ENCODE data around the gene JARID2.
A peak's percentile ranks its signal among the peaks of the same experiment; 100 is the strongest.

Gene JARID2

DNA sequence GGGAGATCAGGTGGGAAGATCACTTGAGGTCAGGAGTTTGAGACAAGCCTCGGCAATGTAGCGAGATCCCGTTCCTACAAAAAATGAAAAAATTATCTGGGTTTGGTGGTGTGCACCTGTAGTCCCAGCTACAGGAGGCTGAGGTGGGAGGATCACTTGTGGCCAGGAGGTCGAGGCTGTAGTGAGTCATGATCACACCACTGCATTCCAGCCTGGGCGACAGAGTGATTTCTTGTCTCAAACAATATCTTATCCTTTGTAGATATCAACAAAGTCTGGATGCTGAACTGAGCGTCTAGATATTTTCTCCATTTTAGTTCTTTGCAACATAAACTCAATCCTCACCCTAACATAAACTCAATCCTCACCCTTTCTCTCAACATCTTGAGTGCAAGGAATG is 219.3 kb downstream of the JARID2 start:
- H3K27ac ChIP-seq (ENCODE audit: low read depth, low read length) = no peak overlapping the region
- H3K27me3 ChIP-seq (ENCODE audit: control insufficient read depth, insufficient read depth, low read length) = no peaks in the 10 kb centered on the region
- H3K4me3 ChIP-seq (ENCODE audit: low read length) = no peak overlapping the region
- H3K4me1 ChIP-seq (ENCODE audit: control insufficient read depth, insufficient read depth, low read length) = peaks cover 4% of the 10 kb centered on the region
- no peak overlapping the region for H3K9ac ChIP-seq (ENCODE audit: low read length)
- peaks cover 6% of the 10 kb centered on the region for H3K36me3 ChIP-seq (ENCODE audit: control insufficient read depth, insufficient read depth, low read length)

DNA sequence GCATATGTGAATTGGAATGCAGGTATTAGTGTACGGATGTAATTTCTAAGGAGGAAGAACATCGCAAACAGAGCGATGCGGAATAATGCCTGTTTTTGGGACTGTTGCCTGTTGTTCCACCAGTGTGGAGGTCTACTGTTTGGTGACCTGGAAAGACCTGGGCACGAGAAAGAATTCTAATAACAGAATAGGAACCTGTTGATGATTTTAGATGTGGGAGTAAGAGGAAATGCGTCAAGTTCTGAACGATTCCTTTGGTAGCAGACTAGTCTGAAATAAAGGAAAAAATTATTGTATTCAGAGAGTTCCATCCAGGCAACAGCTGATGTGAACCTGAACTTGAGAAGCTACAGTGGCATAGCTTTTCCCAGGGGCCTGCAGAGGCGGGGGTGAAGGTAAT is 224.9 kb downstream of the JARID2 start:
- Histone ChIP-seq H3K36me3 (ENCODE audit: control insufficient read depth, insufficient read depth, low read length) (peaks cover 6% of the 10 kb centered on the region), H3K4me3 (ENCODE audit: low read length) (no peak overlapping the region), H3K4me1 (ENCODE audit: control insufficient read depth, insufficient read depth, low read length) (no peaks in the 10 kb centered on the region), H3K9ac (ENCODE audit: low read length) (no peak overlapping the region), H3K27me3 (ENCODE audit: control insufficient read depth, insufficient read depth, low read length) (no peaks in the 10 kb centered on the region), H3K27ac (ENCODE audit: low read depth, low read length) (no peak overlapping the region)

DNA sequence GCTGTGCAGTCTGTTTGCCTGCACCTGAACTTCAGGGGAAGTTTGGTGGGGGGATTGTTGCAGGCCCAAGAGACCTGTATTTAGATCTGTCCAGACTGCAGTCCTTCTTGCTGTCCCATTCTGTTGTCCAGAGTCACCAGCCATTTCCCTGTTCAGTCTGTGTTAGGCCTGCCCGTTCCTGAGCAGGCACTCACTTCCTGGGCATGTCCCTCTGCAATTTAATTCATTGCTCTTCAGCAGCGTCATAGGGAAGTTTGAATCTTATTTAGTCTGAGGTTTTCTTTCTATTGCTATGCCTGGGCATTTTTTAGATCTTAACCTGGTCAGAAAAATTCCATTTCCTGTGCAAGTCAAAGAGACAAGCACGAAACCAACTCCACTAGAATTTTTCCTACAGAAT is 226.8 kb downstream of the JARID2 start:
- no peak overlapping the region for H3K4me3 ChIP-seq (ENCODE audit: low read length)
- H3K4me1 ChIP-seq (ENCODE audit: control insufficient read depth, insufficient read depth, low read length) = peaks cover 3% of the 10 kb centered on the region
- no peak overlapping the region for H3K27ac ChIP-seq (ENCODE audit: low read depth, low read length)
- no peaks in the 10 kb centered on the region for H3K27me3 ChIP-seq (ENCODE audit: control insufficient read depth, insufficient read depth, low read length)
- H3K36me3 ChIP-seq (ENCODE audit: control insufficient read depth, insufficient read depth, low read length) = peaks cover 6% of the 10 kb centered on the region
- no peak overlapping the region for H3K9ac ChIP-seq (ENCODE audit: low read length)

DNA sequence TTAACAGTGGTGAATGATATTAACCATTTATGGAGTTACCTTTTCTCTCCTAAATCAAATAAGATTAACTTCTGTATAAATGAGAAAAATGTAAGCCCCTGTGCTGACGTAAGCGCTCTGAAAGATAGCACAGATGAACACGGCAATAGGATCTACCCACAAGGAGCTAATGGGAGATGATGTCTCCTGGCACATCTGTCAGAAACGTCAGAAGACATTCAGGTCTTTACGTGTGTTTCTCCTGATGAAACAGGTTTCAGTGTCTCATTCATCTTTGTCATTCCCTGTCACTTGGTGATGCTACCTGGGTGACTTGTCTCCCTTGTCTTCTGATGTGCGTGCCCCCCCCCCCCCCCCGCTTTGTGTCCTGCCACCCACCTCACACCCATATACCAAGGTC is 227.3 kb downstream of the JARID2 start:
- Histone ChIP-seq H3K27ac (ENCODE audit: low read depth, low read length) (no peak overlapping the region), H3K9ac (ENCODE audit: low read length) (no peak overlapping the region), H3K4me3 (ENCODE audit: low read length) (no peak overlapping the region), H3K4me1 (ENCODE audit: control insufficient read depth, insufficient read depth, low read length) (peaks cover 3% of the 10 kb centered on the region), H3K27me3 (ENCODE audit: control insufficient read depth, insufficient read depth, low read length) (no peaks in the 10 kb centered on the region), H3K36me3 (ENCODE audit: control insufficient read depth, insufficient read depth, low read length) (peaks cover 6% of the 10 kb centered on the region)

DNA sequence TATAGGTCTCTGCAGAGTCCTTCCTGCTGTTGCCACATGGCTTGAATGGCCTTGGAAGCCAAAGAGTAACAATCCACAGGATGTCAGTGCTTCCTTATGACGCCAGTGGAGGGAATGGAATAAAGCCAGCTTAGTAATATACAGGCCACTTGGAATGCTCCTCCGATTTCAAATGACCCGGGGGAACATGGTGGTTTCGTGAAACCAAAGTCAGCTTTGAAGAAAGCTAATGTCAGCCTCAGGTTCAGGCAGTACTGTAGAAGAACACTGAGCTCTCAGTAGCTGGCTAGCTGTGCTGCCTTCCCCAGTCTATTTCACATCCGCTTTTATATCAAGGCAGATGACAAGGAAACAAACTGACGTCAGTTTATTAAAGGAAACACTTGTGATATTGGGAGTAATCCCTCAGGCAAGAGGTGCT is 227.9 kb downstream of the JARID2 start:
- no peak overlapping the region for H3K9ac ChIP-seq (ENCODE audit: low read length)
- H3K27ac ChIP-seq (ENCODE audit: low read depth, low read length) = no peak overlapping the region
- no peaks in the 10 kb centered on the region for H3K27me3 ChIP-seq (ENCODE audit: control insufficient read depth, insufficient read depth, low read length)
- H3K4me3 ChIP-seq (ENCODE audit: low read length) = no peak overlapping the region
- peaks cover 3% of the 10 kb centered on the region for H3K36me3 ChIP-seq (ENCODE audit: control insufficient read depth, insufficient read depth, low read length)
- peaks cover 3% of the 10 kb centered on the region for H3K4me1 ChIP-seq (ENCODE audit: control insufficient read depth, insufficient read depth, low read length)

DNA sequence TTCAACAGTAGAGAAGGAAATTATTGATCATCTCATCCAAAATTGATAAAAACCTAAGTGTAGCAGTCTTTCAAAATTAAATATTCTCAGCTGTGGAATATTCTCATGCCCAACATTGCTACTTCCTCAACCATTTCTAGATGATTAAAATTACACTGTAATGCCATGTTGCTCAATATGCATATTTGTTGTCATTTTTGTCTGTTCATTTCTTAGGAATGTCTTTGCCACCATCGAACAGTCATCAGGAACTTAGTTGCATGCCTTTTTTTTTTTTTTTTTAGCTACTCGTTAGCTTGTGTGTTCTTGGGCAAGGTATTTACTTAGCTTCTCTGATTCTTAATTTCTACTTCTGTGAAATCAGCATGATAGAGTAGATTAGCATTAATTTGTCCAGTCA is 228.3 kb downstream of the JARID2 start:
- H3K4me1 ChIP-seq (ENCODE audit: control insufficient read depth, insufficient read depth, low read length) = peaks cover 3% of the 10 kb centered on the region
- H3K27me3 ChIP-seq (ENCODE audit: control insufficient read depth, insufficient read depth, low read length) = no peaks in the 10 kb centered on the region
- no peak overlapping the region for H3K9ac ChIP-seq (ENCODE audit: low read length)
- H3K36me3 ChIP-seq (ENCODE audit: control insufficient read depth, insufficient read depth, low read length) = peaks cover 3% of the 10 kb centered on the region
- H3K27ac ChIP-seq (ENCODE audit: low read depth, low read length) = no peak overlapping the region
- no peak overlapping the region for H3K4me3 ChIP-seq (ENCODE audit: low read length)

DNA sequence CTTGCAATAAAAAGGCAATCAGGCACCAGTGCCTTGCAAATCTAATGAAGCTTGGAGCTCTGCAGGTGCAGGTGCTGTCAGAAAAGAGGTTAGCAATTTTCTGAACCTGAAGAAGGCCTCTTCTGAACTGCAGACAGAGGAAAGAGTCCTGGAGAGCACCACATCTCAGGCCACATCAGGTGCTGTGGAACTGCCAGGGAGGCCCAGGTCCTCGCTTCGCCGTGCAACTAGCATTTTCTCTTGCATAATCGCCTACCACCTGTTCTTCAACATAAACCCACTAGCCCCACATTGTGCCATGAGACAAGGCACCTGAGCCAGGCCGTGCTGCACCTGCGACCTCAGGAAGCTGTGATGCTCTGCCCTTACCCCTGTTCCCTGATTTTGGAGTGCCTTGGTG is 229.4 kb downstream of the JARID2 start:
- no peak overlapping the region for H3K27ac ChIP-seq (ENCODE audit: low read depth, low read length)
- peaks cover under 1% of the 10 kb centered on the region for H3K36me3 ChIP-seq (ENCODE audit: control insufficient read depth, insufficient read depth, low read length)
- no peaks in the 10 kb centered on the region for H3K27me3 ChIP-seq (ENCODE audit: control insufficient read depth, insufficient read depth, low read length)
- no peak overlapping the region for H3K4me3 ChIP-seq (ENCODE audit: low read length)
- H3K4me1 ChIP-seq (ENCODE audit: control insufficient read depth, insufficient read depth, low read length) = peaks cover 3% of the 10 kb centered on the region
- H3K9ac ChIP-seq (ENCODE audit: low read length) = no peak overlapping the region

DNA sequence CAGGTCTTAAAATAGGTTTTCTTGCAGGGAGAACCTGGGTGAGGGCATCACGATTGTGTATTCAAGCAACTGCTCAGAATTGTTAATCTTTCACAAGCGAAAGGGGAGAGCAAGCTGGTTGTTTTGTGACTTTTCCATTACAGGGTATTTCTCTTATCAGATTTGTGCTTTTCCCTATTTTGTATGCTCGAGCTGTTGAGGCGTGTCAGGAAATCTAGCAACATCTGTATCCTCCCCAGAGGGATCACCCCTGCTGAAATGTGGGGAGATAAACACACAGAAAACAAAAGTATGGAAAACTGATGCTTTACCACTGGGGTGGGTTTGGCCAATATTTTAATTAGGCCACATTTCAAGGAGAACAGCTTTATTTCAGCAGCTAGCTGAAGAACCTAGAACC is 230.0 kb downstream of the JARID2 start:
- H3K27me3 ChIP-seq (ENCODE audit: control insufficient read depth, insufficient read depth, low read length) = no peaks in the 10 kb centered on the region
- H3K27ac ChIP-seq (ENCODE audit: low read depth, low read length) = no peak overlapping the region
- no peaks in the 10 kb centered on the region for H3K36me3 ChIP-seq (ENCODE audit: control insufficient read depth, insufficient read depth, low read length)
- H3K4me3 ChIP-seq (ENCODE audit: low read length) = no peak overlapping the region
- peaks cover 3% of the 10 kb centered on the region for H3K4me1 ChIP-seq (ENCODE audit: control insufficient read depth, insufficient read depth, low read length)
- no peak overlapping the region for H3K9ac ChIP-seq (ENCODE audit: low read length)

DNA sequence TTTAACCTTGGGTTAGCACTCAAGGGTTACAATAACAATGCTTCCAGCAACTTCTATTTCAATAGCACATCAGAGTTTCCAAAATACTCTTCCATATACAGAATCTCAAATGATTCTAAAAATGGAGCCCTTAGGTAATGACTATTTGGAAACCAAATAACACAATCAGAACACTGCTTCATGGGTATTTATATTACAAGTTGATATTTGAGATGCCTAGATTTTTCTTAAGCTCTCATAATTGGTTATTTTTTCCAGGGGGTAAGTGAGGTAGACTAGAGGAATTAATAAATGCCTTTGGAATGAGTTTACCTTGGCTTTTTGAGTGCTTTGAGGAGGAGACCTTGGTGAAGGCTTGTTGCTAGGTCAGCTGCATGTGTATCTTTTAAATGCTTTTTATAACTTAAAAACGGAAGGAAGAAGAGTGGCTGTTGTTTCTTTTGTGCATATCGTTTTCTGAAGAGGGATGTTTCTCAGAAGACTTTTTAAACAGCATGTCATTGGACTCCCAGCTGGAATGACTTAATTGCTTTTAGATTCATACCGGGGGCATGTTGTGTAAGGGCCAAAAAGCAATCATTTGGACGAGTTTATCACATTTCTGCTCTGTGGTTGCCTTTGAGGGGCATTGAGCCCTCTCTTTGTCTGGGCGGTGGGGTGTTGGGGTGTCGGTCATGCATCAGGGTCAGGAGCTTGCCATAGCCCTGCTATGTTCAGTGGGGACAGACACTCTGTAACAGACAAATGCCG is 230.9 kb downstream of the JARID2 start:
- H3K27me3 ChIP-seq (ENCODE audit: control insufficient read depth, insufficient read depth, low read length) = no peaks in the 10 kb centered on the region
- peaks cover 3% of the 10 kb centered on the region for H3K4me1 ChIP-seq (ENCODE audit: control insufficient read depth, insufficient read depth, low read length)

DNA sequence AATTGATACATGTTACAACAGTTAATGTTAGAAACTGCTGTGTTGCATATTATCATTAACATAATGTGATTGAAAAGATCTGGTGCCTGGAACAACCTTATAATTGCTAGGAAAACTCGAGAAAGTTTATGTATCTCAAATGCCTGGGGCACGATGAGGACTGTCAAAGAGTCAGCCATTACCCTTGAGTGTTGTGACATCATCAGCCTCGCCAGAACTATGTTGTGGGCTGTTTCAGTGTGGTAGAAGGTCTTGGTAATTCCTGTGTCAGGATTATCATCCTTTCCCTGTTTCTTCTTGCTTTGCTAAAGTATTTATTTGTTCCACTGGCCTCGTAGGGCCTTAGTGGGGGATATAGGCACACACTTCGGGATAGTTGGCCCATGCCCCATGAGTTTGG is 231.9 kb downstream of the JARID2 start:
- Histone ChIP-seq H3K4me1 (ENCODE audit: control insufficient read depth, insufficient read depth, low read length) (peaks cover 3% of the 10 kb centered on the region), H3K9ac (ENCODE audit: low read length) (no peak overlapping the region), H3K27me3 (ENCODE audit: control insufficient read depth, insufficient read depth, low read length) (no peaks in the 10 kb centered on the region), H3K4me3 (ENCODE audit: low read length) (no peak overlapping the region), H3K27ac (ENCODE audit: low read depth, low read length) (no peak overlapping the region), H3K36me3 (ENCODE audit: control insufficient read depth, insufficient read depth, low read length) (no peaks in the 10 kb centered on the region)

More for the DNA sequence above, 230.9 kb downstream of the JARID2 start:
- Histone ChIP-seq H3K27ac (ENCODE audit: low read depth, low read length) (peak overlapping the region; percentile 15), H3K9ac (ENCODE audit: low read length) (no peak overlapping the region), H3K4me3 (ENCODE audit: low read length) (no peak overlapping the region), H3K36me3 (ENCODE audit: control insufficient read depth, insufficient read depth, low read length) (no peaks in the 10 kb centered on the region)

DNA sequence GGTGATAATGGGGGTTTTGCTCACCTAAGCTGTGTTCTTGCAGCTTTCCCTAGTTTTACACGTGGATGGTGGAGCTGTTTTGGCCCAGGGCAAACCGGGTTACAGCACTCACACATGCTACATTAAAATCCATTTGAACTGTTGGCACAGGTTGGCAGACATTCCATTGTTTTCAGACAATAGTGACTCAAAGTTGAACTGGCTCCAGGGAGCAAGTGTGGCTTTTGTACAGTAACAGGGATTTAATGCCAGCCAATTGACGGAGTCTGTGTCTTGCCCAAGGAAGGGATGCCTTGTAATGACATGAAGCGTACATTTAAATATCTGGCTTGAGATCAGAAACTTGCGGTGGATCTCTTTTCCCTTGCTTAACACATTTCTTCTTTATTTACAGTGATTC is 233.9 kb downstream of the JARID2 start:
- no peaks in the 10 kb centered on the region for H3K36me3 ChIP-seq (ENCODE audit: control insufficient read depth, insufficient read depth, low read length)
- no peak overlapping the region for H3K9ac ChIP-seq (ENCODE audit: low read length)
- peaks cover 5% of the 10 kb centered on the region for H3K4me1 ChIP-seq (ENCODE audit: control insufficient read depth, insufficient read depth, low read length)
- no peaks in the 10 kb centered on the region for H3K27me3 ChIP-seq (ENCODE audit: control insufficient read depth, insufficient read depth, low read length)
- no peak overlapping the region for H3K4me3 ChIP-seq (ENCODE audit: low read length)
- no peak overlapping the region for H3K27ac ChIP-seq (ENCODE audit: low read depth, low read length)

DNA sequence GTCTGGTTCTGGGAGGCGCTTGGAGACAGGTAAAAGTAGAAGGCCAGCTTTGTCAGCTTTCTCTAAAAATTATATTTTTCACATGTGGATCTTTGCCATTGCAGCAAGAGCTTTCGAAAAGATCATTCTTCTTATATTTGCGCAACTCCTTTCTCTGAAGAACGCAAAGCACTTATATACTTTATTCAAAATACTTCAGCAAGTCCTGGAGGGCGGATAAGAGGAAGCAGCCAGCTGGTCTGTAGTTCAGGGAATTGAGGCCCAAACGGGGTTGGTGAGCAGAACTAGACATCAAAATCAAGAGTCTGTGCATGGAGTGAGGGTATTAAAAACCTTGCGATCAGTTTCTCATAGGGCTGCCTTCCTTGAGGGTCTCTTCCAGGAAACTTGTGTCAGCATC is 234.7 kb downstream of the JARID2 start:
- H3K27me3 ChIP-seq (ENCODE audit: control insufficient read depth, insufficient read depth, low read length) = no peaks in the 10 kb centered on the region
- H3K27ac ChIP-seq (ENCODE audit: low read depth, low read length) = no peak overlapping the region
- no peaks in the 10 kb centered on the region for H3K36me3 ChIP-seq (ENCODE audit: control insufficient read depth, insufficient read depth, low read length)
- no peak overlapping the region for H3K9ac ChIP-seq (ENCODE audit: low read length)
- no peak overlapping the region for H3K4me3 ChIP-seq (ENCODE audit: low read length)
- peaks cover 5% of the 10 kb centered on the region for H3K4me1 ChIP-seq (ENCODE audit: control insufficient read depth, insufficient read depth, low read length)
